ENCODE data around the gene BACE2.

Gene BACE2

DNA sequence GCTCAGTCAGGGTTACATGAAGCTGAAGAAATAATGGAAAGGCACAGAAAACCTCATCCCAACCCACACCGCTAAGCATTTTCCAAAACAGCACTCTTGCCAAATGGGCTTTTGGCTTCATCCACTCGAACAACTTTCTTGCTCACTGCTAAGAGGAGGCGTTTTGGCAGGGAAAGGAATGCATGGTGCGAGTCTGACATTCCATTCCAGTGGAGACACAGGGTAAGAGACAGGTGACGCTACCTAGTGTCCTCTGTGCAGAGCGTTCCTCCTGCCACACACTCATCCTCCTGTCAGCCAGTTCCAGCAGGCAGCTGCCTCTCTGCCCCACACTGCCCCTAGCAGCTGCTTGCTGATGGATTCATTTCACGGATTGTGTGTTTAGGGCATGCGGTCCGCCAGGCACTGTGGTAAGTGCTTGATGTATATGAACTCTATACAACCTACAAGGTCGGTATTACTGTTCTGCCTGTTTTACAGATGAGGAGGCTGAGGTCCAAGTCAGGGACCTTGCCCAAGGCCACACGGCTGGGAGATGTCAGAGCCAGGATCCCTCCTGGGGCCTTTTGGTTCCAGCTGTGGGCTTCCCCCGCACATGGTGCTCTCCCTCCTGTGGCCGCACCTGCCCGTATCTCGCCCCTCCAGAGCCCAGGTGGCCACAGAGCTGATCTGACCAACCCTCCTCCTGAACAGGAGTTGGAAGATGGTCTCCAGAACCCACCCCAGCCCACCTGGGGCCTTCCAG lies 25.7 kb upstream of the BACE2 start:
- H3K4me1 ChIP-seq (ENCODE audit: control insufficient read depth in 1 of 2, insufficient read depth in 1 of 2, low read depth in 1 of 2, low read length in 1 of 2) = no peaks in the 10 kb centered on the region
- H3K36me3 ChIP-seq = no peaks in the 10 kb centered on the region
- H3K9me3 ChIP-seq = no peaks in the 10 kb centered on the region
- H3K4me3 ChIP-seq (ENCODE audit: low read depth in 1 of 2, low read length in 1 of 2) = no peak overlapping the region
- no peak overlapping the region for H3K27ac ChIP-seq
- TF ChIP-seq, protein P1, sequence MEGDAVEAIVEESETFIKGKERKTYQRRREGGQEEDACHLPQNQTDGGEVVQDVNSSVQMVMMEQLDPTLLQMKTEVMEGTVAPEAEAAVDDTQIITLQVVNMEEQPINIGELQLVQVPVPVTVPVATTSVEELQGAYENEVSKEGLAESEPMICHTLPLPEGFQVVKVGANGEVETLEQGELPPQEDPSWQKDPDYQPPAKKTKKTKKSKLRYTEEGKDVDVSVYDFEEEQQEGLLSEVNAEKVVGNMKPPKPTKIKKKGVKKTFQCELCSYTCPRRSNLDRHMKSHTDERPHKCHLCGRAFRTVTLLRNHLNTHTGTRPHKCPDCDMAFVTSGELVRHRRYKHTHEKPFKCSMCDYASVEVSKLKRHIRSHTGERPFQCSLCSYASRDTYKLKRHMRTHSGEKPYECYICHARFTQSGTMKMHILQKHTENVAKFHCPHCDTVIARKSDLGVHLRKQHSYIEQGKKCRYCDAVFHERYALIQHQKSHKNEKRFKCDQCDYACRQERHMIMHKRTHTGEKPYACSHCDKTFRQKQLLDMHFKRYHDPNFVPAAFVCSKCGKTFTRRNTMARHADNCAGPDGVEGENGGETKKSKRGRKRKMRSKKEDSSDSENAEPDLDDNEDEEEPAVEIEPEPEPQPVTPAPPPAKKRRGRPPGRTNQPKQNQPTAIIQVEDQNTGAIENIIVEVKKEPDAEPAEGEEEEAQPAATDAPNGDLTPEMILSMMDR (IDR thresholded peaks at IDR 0.05) = no peak
- H3K27me3 ChIP-seq = no peaks in the 10 kb centered on the region

DNA sequence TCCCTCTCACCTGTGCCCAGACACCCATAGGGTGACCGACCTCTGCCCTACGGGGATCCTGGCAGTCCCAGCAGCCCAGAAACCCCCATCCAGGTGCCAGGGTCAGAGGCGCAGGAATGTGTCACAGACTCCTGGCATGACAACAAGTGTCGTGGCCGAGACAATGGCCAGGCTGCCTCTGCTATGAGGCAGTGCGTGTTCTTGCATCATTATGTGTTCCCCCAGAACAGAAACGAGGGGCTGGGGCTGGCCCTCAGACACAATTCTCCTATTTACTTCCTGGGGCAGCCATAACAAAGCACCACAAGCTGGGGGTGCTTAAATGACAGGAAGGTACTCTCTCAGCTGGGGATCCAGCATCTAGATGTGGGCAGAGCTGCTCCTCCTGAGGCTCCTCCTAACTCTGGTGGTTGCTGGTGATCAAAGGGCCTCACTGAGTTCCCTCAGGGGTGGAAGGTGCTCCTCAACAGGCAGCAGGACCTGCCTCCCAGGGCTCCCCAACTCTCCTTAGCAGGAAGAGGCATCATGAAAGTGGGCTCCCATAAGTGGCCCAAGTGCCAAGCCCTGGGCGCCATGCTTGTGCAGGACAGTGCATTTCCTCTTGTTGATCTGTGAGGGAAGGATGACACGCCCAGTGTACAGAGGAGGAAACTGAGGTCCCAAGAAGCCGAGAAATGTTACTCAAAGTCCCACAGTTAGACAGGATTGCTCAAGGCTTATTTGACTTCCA lies 24.2 kb upstream of the BACE2 start:
- TF ChIP-seq, protein P1 (IDR thresholded peaks at IDR 0.05) = no peak
- Histone ChIP-seq H3K27ac (no peak overlapping the region), H3K9me3 (no peaks in the 10 kb centered on the region), H3K4me3 (ENCODE audit: low read depth in 1 of 2, low read length in 1 of 2) (no peak overlapping the region), H3K27me3 (no peaks in the 10 kb centered on the region), H3K4me1 (ENCODE audit: control insufficient read depth in 1 of 2, insufficient read depth in 1 of 2, low read depth in 1 of 2, low read length in 1 of 2) (no peaks in the 10 kb centered on the region), H3K36me3 (no peaks in the 10 kb centered on the region)

DNA sequence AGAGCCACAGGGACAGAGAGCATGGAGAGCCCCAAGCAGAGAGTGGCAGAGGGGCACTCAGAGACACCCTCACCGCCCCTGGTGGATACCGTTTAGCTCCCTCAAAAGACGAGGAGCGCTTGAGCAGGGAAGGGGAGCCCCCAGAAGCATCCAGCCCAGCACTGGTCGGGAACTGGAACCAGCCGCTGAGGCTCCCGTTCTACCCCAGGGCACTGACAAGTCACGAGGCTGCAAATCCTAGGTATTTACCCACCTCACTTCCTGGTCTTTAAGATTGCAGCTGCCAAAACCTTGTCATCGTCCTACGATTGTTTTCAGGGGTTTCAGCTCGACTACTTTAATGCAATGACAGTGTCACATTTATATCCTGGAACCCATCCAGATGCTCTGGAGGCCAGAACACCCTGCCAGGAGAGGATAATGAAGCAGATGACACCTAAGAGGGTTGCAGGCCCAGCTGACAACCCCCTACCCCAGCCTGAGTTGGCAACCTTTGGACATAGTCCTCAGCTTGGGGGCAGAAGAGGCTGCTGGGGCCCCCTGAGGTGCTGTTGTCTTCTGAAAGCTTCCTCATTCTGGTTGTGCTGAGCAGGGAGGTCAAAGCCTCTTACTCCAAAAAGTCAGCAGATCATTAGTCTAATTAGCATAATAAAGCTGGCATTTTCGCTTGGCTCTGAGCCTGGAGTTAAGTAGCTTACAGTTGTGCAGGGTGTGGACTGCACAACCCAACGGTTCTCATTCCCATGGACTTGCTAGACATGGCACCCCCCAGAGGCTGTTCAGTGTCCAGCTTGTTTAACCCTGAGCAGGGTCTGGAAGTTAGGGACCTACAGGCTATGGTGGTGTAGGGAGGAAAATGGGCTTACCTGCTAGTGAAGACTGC lies 20.6 kb upstream of the BACE2 start:
- no peaks in the 10 kb centered on the region for H3K4me1 ChIP-seq (ENCODE audit: control insufficient read depth in 1 of 2, insufficient read depth in 1 of 2, low read depth in 1 of 2, low read length in 1 of 2)
- H3K4me3 ChIP-seq (ENCODE audit: low read depth in 1 of 2, low read length in 1 of 2) = no peak overlapping the region
- H3K9me3 ChIP-seq = peaks cover 4% of the 10 kb centered on the region
- H3K27ac ChIP-seq = no peak overlapping the region
- H3K36me3 ChIP-seq = no peaks in the 10 kb centered on the region
- H3K27me3 ChIP-seq = no peaks in the 10 kb centered on the region
- TF ChIP-seq, protein P1 (IDR thresholded peaks at IDR 0.05) = no peak

DNA sequence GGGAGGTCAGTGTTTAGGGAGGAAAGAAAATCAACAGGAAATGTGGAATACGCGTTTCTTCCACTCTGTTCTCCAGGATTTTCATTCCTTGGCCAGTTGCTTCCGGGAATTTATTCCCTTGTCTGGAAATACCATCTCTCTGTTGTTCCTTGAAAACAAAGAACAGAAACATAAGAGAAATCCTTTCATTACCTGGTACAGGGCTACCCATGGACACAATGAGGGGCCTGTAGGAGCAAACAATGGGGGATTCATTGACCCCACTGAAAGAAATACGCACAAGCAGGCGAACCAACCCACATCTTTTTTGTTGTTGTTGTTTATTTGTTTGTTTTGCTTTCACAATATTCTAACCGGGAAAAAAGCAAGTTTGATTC lies 20.0 kb upstream of the BACE2 start:
- Histone ChIP-seq H3K4me3 (ENCODE audit: low read depth in 1 of 2, low read length in 1 of 2) (no peak overlapping the region), H3K27me3 (no peaks in the 10 kb centered on the region), H3K36me3 (no peaks in the 10 kb centered on the region)

DNA sequence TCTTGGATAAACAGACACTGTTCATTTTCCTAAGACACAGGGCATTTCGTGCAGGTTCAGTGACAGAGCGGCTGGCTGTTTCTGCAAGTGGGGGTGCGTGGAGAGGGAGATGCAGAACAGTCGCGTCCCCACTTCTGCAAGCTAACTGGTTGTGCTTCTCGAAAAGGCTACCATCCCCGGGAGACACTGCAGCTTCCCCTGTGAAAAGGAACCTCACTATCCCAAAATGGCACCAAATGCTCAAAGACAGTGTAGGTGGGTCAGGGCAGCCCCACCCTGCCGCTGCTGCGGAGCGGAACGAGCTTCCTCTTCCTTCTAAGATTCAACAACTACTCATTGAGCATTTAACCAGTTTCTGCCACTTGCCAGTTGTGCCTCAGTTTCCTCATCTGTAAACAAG lies 19.2 kb upstream of the BACE2 start:
- Histone ChIP-seq H3K4me3 (ENCODE audit: low read depth in 1 of 2, low read length in 1 of 2) (no peak overlapping the region), H3K27ac (no peak overlapping the region), H3K4me1 (ENCODE audit: control insufficient read depth in 1 of 2, insufficient read depth in 1 of 2, low read depth in 1 of 2, low read length in 1 of 2) (no peaks in the 10 kb centered on the region), H3K9me3 (peaks cover 4% of the 10 kb centered on the region), H3K36me3 (no peaks in the 10 kb centered on the region), H3K27me3 (no peaks in the 10 kb centered on the region)
- TF ChIP-seq, protein P1 (IDR thresholded peaks at IDR 0.05) = no peak

More for the DNA sequence above, 20.0 kb upstream of the BACE2 start:
- no peaks in the 10 kb centered on the region for H3K4me1 ChIP-seq (ENCODE audit: control insufficient read depth in 1 of 2, insufficient read depth in 1 of 2, low read depth in 1 of 2, low read length in 1 of 2)
- peaks cover 4% of the 10 kb centered on the region for H3K9me3 ChIP-seq
- H3K27ac ChIP-seq = no peak overlapping the region
- TF ChIP-seq, protein P1 (IDR thresholded peaks at IDR 0.05) = no peak
